DND-41 (cell line): Measurements from ENCODE around the gene OLFML2A.
"Not testable (repeated sequence)": the region's sequence is repeated elsewhere in the genome, so short reads cannot be mapped to it uniquely, and the experiment has no call there.

Source experiments
- EZH2 ChIP-seq: IDR thresholded peaks from 3 replicates; pipeline ENCODE4 v1.6.1; 2012; ENCODE audit warnings: borderline replicate concordance, low read depth, mild to moderate bottlenecking, moderate library complexity, low read length, inconsistent platforms; ENCODE audit not compliant: severe bottlenecking
- TF ChIP-seq, protein P1 (sequence below): IDR thresholded peaks from 2 replicates; pipeline ENCODE4 v1.5.1; 2012; ENCODE audit warnings: borderline replicate concordance, low read length, moderate library complexity, mild to moderate bottlenecking; ENCODE audit not compliant: poor library complexity, severe bottlenecking; ENCODE audit errors: extremely low read depth

DNA sequence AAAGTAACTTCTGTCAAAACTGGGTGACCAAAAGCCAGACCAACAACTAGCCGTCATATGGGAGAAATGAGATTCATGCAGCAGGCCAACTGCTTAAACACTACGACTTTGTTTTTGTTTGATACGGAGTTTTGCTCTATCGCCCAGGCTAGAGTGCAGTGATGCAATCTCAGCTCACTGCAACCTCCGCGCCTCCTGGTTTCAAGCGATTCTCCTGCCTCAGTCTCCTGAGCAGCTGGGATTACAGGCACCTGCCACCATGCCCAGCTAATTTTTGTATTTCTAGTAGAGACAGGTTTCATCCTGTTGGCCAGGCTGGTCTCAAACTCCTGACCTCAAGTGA, 42.2 kb upstream of the OLFML2A start:
- TF ChIP-seq, protein P1, sequence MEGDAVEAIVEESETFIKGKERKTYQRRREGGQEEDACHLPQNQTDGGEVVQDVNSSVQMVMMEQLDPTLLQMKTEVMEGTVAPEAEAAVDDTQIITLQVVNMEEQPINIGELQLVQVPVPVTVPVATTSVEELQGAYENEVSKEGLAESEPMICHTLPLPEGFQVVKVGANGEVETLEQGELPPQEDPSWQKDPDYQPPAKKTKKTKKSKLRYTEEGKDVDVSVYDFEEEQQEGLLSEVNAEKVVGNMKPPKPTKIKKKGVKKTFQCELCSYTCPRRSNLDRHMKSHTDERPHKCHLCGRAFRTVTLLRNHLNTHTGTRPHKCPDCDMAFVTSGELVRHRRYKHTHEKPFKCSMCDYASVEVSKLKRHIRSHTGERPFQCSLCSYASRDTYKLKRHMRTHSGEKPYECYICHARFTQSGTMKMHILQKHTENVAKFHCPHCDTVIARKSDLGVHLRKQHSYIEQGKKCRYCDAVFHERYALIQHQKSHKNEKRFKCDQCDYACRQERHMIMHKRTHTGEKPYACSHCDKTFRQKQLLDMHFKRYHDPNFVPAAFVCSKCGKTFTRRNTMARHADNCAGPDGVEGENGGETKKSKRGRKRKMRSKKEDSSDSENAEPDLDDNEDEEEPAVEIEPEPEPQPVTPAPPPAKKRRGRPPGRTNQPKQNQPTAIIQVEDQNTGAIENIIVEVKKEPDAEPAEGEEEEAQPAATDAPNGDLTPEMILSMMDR, result not testable (repeated sequence)
- not testable (repeated sequence) for TF ChIP-seq EZH2
